Renal cortex interstitium (tissue), 11 donors: ENCODE results near the gene COMMD10. TPM values are rescaled to one million over a fixed set of nuclear protein-coding genes. Genes with fewer than 3 reads are reported as not detected.
"Not testable (repeated sequence)": the region's sequence is repeated elsewhere in the genome, so short reads cannot be mapped to it uniquely, and the experiment has no call there.

Experiments used
- DNase-seq, 11 donors: peaks; one replicate each; pipeline ENCODE4 v3.0.0-alpha.2; 2013; ENCODE audit warnings: low read depth in 9 of 11, low spot score in 4 of 11; ENCODE audit errors: extremely low read depth in 1 of 11
- polyA plus RNA-seq, 3 donors: library from polyadenylated mRNA; unstranded; fragments of 120-200 nt; gene quantifications; one replicate each; pipeline ENCODE4 v1.2.1, GENCODE V29; 2013; ENCODE audit not compliant: insufficient read length in 3 of 3

COMMD10 gene
- polyA plus RNA-seq, 3 donors, result 52.7 to 65.6 (median 57.3) TPM

DNA sequence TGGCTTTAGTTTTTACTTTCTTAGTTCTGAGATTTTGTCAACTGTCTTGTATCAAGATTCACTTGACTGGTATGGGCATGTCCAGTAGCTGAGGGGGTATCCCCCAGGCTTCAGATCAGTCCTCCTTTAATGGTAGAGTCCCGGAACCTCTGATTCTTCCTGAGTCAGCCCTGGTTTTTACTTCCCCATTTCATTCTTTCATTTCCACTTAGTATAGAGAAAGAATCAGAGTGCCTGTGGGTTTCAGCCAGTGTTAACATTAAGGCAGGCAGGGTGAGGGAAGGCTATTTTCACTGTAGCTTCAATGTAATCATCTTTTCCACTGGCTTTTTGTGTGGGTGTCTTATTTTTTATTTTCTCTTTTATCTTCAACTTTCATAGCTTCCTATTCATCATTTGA lies 8.3 kb upstream of the COMMD10 start:
- no peak for DNase-seq

- DNase-seq, result no peak
Observed at GRCh38 chr5:116078199-116078598, 6.6 kb upstream of the COMMD10 start.

- peak in 9 of 11 donors; percentile 4 to 31 (median 22) for DNase-seq
Observed at GRCh38 chr5:116084287-116084691, 536 bp upstream of the COMMD10 start.

DNA sequence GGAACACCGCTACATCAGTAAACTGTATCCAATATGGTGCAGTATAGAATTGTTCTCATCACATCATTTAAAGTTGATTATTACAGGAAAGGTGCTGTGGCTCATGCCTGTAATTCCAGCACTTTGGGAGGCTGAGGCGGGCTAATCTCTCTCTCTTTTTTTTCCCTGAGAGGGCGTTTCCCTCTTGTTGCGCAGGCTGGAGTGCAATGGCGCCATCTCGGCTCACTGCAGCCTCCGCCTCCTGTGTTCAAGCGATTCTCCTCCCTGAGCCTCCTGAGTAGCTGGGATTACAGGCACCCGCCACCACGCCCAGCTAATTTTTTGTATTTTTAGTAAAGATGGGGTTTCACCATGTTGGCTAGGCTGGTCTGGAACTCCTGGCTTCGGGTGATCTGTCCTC lies 1.5 kb downstream of the COMMD10 start:
- not testable (repeated sequence) for DNase-seq

DNA sequence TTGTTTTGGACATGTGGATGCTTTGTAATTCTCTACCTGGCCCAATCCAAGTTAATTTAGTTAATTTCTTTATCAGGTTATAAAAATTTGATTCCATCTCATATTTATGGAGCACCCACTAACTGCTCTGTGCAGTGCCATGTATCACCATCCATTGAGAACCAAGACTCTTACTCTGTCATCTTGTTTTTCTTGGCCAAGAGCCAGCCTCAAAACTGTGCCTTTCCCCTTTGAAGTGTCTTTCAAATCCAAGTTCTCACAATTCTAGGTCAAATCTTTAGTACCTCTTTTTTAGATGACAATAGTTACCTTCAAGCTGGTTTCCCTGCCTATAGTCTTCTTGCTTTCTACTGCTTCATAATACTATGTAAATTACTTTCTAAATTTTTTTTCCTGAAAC lies 3.2 kb downstream of the COMMD10 start:
- no peak for DNase-seq

DNA sequence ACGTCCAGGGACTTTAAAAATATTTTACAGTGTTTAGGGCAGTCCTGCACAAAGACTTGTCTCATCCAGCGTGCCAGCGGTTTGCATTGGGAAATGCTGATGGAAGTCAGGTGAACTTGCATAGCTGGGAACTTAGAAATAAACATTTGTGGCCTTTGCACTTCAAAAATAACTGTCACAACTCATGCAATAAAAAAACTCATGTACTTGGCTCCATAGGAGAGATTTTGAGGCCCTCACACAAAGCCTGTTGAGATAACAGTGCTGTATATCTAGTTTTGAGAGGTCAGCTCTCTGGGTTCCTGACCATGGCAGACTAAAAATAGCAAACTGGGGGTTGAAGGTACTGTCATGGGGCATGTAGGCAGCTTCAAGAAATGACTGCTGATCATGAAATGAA lies 5.5 kb downstream of the COMMD10 start:
- no peak for DNase-seq

GRCh38 chr5:116091416-116091815 lies 6.6 kb downstream of the COMMD10 start:
- DNase-seq, result no peak

GRCh38 chr5:116097301-116097700 lies 12.5 kb downstream of the COMMD10 start:
- DNase-seq, result no peak

DNA sequence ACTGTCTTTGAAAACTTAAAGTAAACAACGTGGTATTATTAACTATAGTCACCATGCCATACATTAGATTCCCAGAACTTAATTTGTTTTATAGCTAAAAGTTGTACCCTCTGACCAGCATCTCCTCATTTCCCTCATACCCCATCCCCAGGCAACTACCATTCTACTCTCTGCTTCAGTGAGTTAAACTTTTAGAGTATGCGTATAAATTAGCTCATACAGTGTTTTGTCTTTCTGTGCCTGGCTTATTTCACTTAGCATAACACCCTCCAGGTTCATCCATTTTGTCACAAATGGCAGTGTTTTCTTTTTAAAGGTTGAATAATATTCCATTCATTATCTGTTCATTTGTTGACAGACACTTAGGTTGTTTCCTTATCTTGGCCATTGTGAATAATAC lies 14.2 kb downstream of the COMMD10 start:
- DNase-seq, result no peak

- DNase-seq, result not testable (repeated sequence)
Observed at GRCh38 chr5:116104941-116105340, 20.1 kb downstream of the COMMD10 start.

DNA sequence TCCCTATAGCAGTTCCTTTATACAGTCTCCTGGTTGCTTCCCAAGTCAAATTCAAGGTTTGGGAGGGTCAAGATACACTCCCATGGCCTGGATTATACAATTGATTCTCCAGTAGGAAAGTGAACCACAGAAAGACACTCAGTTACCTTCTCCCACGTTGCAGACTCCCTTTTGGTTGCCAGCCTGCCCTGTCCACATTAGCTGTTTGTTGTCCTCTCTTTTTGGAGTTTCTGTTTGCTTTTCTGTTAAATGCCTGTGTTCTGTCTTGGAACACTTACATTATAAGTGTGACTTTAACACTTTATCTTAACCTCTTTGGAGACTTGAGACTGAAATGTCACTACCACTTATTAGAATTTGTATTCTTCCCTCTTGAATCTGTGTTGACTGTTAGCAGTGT lies 30.3 kb downstream of the COMMD10 start:
- no peak for DNase-seq

- DNase-seq, result no peak
Observed at GRCh38 chr5:116130471-116130870, 45.6 kb downstream of the COMMD10 start.

DNA sequence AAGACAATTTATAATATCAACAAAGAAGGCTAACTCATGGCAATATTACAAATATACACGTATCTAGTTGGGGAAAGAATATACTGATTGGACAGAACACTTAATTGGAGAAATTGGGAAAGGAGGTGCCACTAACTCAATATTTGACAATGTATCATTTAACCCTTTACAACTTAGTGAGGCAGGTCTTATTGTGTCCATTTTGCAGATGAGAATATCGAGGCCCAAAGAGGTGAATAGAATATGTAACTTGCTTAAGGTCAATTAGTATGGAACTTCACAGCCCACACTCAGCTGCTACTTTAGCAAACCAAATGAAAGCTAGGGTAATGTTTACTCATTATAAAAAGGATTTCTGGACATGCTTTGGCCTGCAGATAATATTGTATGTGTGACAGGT lies 46.2 kb downstream of the COMMD10 start:
- DNase-seq, result no peak

- no peak for DNase-seq
Observed at GRCh38 chr5:116133281-116133680, 48.5 kb downstream of the COMMD10 start.

DNA sequence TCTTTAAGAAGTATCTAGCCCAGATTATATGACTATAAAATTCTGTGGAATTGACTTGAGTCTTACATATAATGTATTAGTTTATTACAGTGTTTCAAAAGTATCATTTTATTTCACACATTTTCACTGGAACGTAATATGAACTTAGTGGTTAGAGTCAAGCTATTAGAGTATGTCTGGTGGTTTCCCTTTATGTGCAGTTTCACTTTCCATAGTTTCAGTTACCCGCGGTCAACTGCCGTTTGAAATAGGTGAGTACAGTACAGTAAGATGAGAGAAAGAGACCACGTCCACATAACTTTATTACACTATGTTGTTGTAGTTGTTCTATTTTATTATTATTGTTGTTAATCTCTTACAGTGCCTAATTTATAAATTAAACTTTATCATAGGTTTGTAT lies 50.5 kb downstream of the COMMD10 start:
- no peak for DNase-seq

DNA sequence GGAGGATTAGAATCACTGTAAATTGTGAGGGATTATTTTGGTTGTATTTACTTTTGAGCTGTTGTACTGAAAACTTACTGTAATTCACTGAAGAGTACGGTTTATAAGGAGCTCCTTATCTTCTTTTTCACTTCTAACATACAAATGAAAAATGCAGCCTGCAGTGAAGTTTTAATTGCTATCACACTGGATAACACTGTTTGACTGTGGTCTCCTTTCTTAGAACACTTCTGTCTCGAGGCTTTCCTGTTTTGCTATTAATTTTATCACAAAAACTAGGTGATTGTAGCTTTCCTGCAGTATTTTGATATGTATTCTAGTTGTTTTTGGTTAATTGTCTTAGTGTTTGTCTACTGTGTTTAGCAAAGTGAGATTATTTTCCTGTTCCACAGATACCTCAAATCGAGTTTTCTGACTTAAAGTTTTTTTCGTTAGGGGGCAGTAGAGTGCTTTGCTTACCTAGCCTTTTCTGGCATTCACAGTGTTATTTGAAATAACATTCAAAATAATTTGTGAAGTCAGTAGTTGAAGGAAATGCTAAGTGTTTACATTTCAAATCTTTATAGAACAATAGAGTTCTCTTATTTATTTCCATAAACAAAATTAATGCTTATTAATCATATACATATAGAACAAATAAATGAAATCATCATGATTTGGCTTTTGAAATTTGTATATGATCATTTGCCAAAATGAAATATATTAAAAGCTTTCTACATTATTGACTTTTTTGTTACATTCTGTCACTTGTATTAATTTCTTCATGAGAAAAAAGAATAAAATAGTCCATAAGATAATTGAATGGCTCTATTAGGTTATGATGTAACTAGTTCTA lies 52.9 kb downstream of the COMMD10 start:
- DNase-seq, result peak; percentile 46 to 77 (median 55)

GRCh38 chr5:116142495-116142894 lies 57.7 kb downstream of the COMMD10 start:
- DNase-seq, result no peak

DNA sequence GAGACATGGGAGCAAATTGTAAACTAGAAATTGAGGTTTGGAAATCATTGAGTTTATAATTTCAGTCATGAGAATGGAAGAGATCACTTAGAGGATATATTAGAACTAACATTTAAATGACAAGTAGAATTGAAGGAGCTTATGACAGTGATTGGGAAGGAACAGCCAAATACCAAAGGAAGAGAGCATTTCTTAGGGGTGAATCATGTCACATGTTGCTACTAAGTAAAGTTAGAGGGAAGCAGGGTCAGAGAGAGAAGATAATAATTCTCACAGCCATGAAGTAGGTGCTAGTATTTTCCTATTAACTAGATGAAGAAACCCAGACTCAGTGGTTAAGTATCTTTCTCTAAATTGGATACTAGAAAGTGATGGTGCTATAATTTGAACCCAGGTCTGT lies 59.3 kb downstream of the COMMD10 start:
- DNase-seq, result no peak

- no peak for DNase-seq
Observed at GRCh38 chr5:116144991-116145390, 60.2 kb downstream of the COMMD10 start.

DNA sequence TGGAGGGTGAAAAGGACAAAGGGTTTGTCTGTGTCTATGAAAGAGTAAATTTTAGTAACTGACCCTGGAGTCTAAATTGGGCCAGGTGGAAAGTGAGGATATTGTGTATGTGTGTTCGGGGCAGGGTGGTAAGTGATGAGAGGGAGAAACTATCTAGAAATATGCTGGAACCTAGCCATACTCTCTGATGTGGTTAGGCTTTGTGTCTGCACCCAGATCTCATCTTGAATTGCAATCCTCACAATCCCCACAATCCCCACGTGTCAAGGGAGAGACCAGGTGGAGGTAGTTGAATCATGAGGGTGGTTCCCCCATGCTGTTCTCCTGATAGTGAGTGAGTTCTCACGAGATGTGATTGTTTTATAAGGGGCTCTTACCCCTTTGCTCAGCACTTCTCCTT lies 60.6 kb downstream of the COMMD10 start:
- no peak for DNase-seq

- no peak for DNase-seq
Observed at GRCh38 chr5:116152169-116152568, 67.3 kb downstream of the COMMD10 start.
